GM12865 (cell line): Measurements from ENCODE around the gene TOMT.
A peak's percentile ranks its signal among the peaks of the same experiment; 100 is the strongest.

Source experiments
- DNase-seq: peaks from one replicate; pipeline ENCODE4 v3.0.0; 2010; ENCODE audit warnings: low read depth
- H3K4me3 ChIP-seq: 2 replicates; pipeline ENCODE4 v1.5.1; 2011; ENCODE audit warnings: mild to moderate bottlenecking, low read depth, low read length, control low read depth
- TF ChIP-seq, protein P1 (sequence below): IDR thresholded peaks from 2 replicates; pipeline ENCODE4 v1.5.1; 2011; ENCODE audit warnings: low read length, control low read depth, low read depth, inconsistent platforms; ENCODE audit not compliant: insufficient read depth; ENCODE audit errors: missing control alignments

The TOMT gene

DNA sequence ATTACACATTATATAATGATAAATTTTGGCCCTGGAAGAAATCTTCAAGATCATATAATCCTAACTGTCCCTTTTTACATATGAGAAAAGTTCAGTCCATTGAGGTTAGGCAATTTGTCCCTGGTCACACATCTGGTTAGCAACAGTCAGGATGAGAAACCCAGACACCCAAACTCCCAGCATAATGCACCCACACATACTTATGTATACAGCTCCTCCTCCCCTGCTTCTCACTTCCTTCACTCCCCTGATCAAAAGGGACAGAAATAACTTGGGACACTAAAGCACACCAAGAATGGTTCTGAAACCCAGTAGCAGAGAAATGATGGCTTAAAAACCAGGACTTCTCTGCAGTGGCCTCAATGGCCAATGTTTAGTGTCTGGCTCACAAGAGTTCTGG lies 36.5 kb upstream of the TOMT start:
- peak overlapping the region; percentile 46 for H3K4me3 ChIP-seq
- peak; percentile 36 for DNase-seq
- TF ChIP-seq, protein P1, sequence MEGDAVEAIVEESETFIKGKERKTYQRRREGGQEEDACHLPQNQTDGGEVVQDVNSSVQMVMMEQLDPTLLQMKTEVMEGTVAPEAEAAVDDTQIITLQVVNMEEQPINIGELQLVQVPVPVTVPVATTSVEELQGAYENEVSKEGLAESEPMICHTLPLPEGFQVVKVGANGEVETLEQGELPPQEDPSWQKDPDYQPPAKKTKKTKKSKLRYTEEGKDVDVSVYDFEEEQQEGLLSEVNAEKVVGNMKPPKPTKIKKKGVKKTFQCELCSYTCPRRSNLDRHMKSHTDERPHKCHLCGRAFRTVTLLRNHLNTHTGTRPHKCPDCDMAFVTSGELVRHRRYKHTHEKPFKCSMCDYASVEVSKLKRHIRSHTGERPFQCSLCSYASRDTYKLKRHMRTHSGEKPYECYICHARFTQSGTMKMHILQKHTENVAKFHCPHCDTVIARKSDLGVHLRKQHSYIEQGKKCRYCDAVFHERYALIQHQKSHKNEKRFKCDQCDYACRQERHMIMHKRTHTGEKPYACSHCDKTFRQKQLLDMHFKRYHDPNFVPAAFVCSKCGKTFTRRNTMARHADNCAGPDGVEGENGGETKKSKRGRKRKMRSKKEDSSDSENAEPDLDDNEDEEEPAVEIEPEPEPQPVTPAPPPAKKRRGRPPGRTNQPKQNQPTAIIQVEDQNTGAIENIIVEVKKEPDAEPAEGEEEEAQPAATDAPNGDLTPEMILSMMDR = no peak

DNA sequence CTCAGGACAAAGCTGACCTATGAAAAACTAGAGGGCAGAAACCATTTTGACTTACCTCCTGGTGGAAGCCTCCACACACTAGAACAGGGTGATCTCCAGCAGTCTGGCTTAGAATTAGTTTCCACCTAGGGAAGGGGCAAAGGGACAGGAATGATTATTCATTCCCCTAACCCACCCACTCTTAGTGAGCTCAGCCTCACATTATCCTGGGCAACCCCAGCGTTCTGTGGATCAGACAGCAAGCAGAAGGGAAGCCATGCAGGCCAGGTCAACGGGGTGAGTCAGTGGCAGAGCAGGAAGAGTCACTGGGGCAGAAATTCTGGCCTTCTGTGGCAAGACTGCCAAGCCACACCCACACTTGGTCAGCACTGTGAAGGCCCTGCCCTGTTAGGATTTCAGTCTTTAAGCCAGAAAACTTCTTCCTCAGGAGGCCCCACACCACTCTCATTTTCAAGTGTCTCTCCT lies 35.9 kb upstream of the TOMT start:
- H3K4me3 ChIP-seq = peak overlapping the region; percentile 46
- TF ChIP-seq, protein P1 = no peak
- DNase-seq = peak; percentile 79

DNA sequence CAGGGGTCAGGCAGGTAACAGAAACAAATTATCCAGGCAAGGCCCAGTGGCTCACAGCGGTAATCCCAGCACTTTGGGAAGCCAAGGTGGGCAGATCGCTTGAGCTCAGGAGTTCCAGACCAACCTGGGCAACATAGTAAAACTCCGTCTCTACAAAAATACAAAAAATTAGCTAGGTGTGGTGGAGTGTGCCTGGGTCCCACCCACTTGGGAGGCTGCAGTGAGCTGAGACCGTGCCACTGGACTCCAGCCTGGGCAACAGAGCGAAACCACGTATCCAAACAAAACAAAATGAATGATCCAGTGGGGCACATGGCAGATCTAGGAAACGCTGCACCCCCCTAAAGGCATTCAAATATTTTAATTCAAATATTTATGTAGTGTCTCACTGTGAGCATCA lies 35.2 kb upstream of the TOMT start:
- TF ChIP-seq, protein P1 = no peak
- H3K4me3 ChIP-seq = no peak overlapping the region; the same call in 1 of the 2 replicates
- DNase-seq = no peak

DNA sequence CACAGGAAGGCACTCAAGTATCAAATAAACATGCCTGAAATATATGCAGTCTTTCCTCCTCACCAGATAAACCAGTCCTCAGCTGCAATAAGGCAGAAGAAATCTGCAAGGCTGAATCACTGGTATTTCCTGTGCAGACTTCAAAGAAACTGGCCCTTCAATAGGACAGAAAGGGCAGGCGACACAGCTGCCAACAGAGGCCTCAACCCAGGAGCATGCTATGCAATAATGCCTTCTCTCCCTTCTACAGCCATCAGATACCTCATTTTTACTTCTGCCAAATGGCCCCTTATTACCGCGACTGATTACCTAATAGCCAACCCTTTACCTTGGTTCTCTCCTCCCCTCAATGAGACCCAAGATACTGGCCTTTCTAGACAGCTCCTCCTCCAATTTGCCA lies 33.4 kb upstream of the TOMT start:
- no peak for DNase-seq
- TF ChIP-seq, protein P1 = no peak
- H3K4me3 ChIP-seq = no peak overlapping the region

DNA sequence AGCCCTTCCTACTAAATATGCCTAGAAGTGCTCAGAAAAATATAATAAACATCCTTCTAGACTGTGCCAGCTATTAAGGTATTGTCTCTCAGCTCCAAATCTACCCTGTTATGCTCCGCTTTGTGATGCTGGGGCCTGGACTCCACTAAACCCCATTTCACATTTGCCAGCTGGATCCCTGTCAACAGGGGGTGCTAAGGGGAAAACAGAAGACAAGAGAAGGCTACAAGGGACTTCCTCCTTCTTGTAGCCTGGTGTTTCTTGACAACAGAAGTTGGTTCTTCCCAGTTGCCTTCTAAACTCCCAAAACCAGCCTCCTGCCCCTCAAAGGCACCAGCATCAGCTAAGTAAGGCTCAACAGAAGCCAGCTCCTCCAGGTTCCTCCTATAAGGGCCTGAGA lies 30.6 kb upstream of the TOMT start:
- peak; percentile 22 for DNase-seq
- H3K4me3 ChIP-seq = no peak overlapping the region
- TF ChIP-seq, protein P1 = no peak

DNA sequence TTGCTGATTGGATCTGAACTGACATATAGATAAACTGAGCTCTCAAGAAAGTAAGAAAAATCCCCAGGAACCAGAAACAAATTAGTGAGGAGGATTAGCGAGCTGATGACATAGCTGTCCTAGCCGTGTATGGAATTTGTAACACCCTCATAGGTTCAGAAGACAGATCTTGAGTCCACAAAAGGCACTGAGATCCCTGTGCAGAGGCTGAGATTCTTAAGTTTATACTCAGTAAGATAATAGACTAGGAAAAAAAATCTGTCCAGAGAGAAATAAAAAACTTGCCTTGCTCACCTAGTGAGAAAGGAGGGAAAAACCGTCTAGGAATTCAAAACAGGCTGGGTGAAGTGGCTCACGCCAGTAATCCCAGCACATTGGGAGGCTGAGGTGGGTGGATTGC lies 30.0 kb upstream of the TOMT start:
- DNase-seq = no peak
- TF ChIP-seq, protein P1 = no peak
- H3K4me3 ChIP-seq = no peak overlapping the region

DNA sequence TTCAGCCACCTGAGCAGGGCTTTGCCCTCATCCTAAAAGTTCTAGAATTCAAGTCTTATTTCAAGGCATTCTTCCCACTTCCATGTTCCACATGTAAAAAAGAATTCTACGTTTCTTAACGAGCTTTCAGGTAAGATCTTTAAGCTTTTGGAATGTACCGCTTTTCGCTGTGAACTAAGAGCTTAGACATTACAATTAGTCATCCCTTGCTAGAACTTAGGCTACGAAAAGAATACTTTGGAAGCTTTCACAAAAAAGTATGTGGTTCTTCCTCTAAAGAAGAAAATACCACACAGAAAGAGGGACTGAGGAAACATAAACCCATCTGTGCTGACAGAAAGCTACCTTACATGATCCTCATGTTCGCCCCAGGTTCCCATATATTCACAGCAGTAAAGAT lies 27.2 kb upstream of the TOMT start:
- TF ChIP-seq, protein P1 = no peak
- no peak for DNase-seq
- H3K4me3 ChIP-seq = peak overlapping the region; percentile 88; the same call in 1 of the 2 replicates
